Hematopoietic multipotent progenitor cell (in vitro differentiated cells): Measurements from ENCODE around the gene HTR1A. TPM values are rescaled to one million over a fixed set of nuclear protein-coding genes. Genes with fewer than 3 reads are reported as not detected.
A peak's percentile ranks its signal among the peaks of the same experiment; 100 is the strongest.

Source experiments
- DNase-seq, 3 donors: peaks; one replicate each; pipeline ENCODE4 v3.0.0-alpha.2; 2011 to 2015; ENCODE audit warnings: low read depth in 2 of 3, low spot score in 2 of 3
- total RNA-seq: library from RNA; depleted of rRNA; stranded (reverse); fragments of >200 nt; gene quantifications from one replicate; pipeline ENCODE4 v1.2.3, GENCODE V29; 2012

The HTR1A gene
- total RNA-seq = not detected

- DNase-seq = no peak
These were observed at the start of gene HTR1A for GRCh38 chr5:63962279-63962678. Gene HTR1A, minus strand, starts transcription at chr5:63962445. Its CDS starts 726 bp downstream, at chr5:63961719.

DNA sequence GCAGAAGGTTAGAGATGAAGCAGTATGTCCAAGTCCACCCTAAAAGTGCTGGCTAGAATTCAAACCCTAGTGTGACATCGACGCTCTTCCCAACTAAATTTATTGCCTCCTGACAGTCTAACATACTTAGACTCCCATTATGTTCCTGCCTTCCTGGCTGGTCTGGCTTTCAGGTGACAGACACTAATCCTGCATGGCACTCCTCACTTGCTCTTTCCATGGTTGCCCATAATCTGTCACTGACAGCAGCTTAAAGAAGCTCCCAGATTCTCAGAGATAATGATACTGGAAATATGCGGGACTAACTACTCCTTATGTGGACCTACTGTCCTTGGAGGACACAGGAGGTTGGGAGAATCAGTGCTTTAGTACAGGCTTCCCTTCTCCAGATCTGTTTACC, 41.7 kb upstream of the HTR1A start:
- DNase-seq = no peak

DNA sequence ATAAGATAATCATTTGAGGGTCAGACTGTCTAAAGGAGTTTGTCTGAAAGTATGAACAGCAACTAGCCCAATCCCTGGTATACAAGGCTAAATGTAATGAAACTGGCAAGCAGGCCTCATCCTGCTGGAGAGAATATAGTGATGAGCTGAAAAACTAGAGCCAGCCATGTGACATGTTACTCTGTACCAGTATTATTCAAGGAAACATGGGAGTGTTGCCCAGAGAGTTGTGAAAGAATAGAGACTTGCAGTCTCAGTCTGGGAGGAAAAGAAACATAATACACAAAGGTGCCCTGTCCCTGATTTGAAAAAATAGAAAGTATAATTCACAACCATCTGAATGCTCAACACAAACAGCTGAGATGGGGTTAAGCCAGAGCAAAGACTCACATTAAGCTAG, 37.9 kb upstream of the HTR1A start:
- no peak for DNase-seq

DNA sequence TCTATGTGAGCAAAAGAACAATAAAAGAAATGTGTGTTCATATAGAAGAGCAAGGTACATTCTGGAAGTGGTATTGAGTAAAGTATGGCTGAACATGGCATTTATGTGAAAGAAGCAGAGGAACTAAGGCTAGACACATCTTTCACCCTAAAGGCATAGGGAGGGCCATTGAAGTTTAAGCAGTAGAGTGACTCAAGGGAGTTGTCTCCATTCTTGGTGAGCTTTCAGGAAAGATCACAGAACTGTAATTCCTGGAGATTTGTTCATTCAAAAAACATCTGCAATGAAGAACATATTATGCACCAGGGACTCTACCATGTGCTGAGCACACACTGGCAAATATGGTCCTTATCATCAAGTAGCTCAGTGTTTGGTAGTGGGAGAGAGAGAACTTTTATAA, 24.8 kb upstream of the HTR1A start:
- DNase-seq = no peak

GRCh38 chr5:63981864-63982263, 19.6 kb upstream of the HTR1A start:
- DNase-seq = no peak

DNA sequence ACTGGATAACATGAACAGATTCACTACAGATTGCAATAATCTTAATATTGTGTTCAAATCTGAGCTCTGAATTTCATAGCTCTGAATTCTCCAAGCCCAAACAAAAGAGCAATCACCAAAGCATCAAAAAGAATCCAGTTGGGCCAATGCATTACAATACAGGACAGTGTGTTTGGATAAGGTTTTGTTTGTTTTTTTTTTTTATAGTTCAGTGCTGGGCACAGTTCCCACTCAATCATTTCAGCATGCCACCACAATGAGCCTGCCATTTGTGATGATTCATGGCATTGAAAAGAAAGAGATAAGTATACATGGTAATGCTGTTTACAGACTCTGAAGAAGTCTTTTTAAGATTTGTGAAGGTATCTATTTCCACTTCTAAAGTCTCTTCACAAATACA, 1.7 kb upstream of the HTR1A start:
- DNase-seq = no peak

- DNase-seq = peak in 2 of 3 donors; percentile 47 to 89
These were observed 963 bp upstream of the HTR1A start for GRCh38 chr5:63963080-63963735.

GRCh38 chr5:63961598-63962161, 565 bp downstream of the HTR1A start:
- no peak for DNase-seq

DNA sequence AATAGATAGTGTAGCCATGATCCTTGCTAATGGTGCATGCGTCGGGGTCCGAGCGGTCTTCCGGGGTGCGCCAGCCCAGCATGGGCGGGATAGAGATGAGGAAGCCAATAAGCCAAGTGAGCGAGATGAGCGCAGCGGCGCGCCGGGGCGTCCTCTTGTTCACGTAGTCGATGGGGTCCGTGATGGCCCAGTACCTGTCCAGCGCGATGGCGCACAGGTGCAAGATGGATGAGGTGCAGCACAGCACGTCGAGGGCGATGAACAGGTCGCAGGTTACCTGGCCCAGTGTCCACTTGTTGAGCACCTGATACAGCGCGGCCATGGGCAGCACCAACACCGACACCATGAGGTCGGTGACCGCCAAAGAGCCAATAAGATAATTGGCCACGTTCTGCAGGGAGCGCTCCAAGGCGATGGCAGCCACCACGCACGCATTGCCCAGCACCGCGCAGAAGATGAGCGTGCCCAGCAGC, 1.1 kb downstream of the HTR1A start:
- DNase-seq = no peak

- no peak for DNase-seq
These were observed 1.6 kb downstream of the HTR1A start for GRCh38 chr5:63960646-63961045.

- DNase-seq = no peak
These were observed 2.9 kb downstream of the HTR1A start for GRCh38 chr5:63959177-63959982.

DNA sequence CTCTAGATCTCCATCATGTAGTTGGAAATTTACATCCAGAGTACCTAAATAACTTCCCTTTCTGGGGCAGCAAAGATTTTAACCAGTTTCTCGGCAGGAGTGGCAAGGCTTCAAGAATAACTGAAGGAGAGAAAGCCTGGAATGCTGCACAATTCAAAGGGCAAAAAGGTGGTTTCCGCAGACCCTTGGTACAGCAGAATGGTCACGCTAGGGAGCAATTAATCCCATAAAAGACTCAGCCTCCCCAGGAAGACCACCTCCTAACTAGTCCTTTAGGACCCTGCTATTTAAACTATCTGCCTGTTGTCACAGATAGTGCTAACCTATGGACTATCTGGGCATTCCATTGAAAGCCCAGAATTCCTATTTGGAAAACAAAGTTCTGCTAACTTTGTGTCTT, 3.6 kb downstream of the HTR1A start:
- no peak for DNase-seq

DNA sequence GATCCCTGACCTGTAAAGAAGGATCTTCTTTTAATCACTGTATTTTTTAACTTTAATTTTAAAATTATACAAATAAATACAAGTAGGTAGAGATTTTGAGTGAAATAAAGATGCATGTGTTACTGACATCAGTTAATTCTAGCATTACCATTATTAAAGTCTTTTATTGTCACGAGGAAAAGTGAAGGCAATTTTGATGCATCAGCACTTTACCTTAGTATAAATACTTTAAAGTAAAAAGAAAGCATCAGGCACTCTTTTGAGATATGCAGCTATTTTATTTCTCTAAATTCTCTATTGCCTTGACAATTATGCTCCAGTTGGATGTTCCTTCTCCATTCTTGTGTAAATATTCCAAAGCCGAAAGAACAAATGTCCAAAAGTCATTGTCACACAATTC, 4.6 kb downstream of the HTR1A start:
- no peak for DNase-seq

DNA sequence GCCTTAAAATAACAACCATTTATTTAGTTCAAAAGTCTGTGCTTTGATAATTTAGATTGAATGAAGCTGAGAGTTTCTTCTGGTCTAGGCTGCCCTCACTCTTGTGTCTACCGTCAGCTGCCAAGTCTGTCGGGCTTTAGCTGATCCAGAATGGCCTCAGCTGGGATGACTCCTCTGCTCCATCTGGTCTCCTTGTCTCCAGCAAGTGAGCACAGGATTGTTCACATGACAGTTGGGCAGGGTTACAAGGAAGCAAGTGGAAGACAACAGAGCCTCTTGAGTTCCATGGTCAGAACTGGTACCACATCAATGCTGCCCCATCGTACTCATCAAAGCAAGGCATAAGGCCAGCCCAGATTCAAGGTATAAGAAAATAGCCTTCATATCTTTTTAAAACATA, 9.0 kb downstream of the HTR1A start:
- no peak for DNase-seq

DNA sequence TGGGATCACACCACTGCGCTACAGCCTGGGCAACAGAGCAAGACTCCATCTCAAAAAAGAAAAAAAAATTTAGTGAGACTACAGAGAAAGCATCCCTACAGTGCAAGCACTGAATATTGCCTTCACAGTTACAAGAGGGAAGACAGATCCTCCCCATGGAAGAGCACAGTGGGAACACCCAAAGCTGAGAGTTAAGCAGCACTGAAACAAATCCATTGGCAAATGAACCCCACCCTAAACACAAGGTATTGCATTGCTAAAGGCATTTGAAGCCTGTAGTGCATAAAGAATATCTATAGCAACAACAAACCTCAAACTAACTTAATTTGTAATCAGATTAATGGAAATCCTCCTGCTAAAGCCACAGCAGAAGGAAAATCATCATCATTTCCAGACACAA, 27.1 kb downstream of the HTR1A start:
- no peak for DNase-seq

GRCh38 chr5:63931836-63932235, 30.4 kb downstream of the HTR1A start:
- no peak for DNase-seq

DNA sequence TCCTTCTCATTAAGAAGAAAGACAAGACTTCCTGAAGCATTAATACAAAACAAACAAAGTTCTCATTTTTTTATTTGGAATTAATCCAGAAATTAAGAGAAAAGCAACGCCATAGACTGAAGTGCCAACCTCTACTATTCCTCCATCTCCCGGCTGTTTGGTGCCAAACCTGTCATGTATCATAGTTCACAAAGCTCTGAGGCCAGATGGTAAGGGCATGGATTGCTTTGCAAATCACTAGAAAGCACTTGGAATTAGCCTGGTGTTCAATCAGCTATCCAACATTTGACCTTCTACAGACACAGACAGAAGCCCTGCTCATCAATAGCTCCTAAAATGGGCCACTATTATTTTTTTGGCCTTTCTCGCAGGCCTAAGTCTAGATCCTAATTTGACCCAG, 33.8 kb downstream of the HTR1A start:
- DNase-seq = no peak

DNA sequence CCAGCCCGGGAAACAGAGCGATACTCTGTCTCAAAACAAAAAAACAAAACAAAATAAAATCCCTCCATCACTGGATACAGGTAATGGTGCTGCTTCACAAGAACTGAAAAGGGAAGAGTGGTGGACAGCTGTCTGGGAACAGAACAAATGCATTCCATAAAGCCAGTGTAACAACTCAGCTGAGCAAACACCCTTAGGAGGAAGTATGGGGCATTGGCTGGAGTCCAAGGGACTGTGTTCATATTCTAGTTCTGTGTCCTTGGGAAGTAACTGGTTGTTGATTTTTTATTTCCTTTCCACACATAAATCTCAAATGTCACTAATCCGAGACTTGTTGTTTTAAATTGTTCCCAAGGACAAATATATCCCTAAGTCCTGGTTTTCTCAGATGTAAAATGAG, 38.3 kb downstream of the HTR1A start:
- DNase-seq = no peak

DNA sequence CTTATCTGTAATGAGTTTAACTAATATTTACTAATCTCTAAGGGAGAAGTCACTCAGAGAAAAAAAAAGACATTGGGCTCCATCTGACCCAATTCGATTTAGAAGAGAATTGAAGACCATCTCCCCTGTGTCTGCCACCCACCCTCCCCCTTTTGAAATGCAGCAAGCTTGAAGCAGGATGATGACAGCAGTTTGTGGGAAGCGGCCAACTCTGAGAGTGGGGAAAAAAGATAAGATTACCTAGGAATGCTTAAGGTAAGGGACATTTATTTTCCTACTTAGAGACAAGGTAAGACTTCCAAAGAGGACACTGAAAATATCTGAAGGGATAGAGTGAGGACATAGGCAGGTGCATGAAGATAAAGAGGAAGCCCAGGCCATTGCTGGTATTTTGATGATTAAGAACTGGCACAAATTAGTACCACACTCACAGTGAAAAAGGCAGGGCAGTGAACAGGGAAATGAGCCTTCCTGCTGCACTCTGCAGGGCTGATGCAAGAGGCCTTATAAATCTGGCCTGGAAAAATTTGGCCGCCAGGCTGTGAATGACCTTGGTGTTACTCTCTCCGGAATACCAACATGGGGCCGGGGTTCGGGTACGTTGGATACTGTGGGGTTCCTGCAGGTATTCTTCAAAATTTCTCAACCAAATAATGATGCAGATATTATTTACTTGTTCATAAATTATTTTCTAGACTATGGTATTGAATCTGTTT, 42.3 kb downstream of the HTR1A start:
- no peak for DNase-seq

DNA sequence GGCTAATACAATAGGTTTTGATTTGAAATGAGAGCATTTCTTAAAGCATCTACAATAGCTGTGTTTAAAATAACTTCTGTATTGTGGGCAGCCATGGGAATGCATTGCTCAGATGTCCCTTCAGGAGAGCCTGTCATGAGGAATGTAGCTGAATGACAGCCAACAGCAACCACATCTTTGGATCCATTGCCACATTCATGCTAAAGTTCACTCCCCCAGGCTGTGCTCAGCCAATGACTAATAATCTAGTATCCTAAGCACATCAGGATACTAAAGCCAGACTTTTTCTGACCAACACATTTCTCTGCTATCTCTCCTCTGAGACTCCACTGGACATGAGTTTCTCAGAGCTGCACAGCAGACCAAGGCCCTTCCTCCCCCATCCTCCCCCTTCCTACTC, 45.5 kb downstream of the HTR1A start:
- no peak for DNase-seq

GRCh38 chr5:63911871-63912270, 50.4 kb downstream of the HTR1A start:
- no peak for DNase-seq
